Activated T-cell treated with anti-CD3 and anti-CD28 coated beads for 1 hour (primary cell): ENCODE data around the gene TOPORS.
A peak's percentile ranks its signal among the peaks of the same experiment; 100 is the strongest.
"Not testable (repeated sequence)": the region's sequence is repeated elsewhere in the genome, so short reads cannot be mapped to it uniquely, and the experiment has no call there.

Experiments used
- DNase-seq: peaks from one replicate; pipeline ENCODE4 v3.0.0-alpha.2; 2020; ENCODE audit warnings: low read depth

TOPORS gene

GRCh38 chr9:32565967-32566366 is 13.6 kb upstream of the TOPORS start:
- no peak for DNase-seq

GRCh38 chr9:32558408-32558934 is 6.1 kb upstream of the TOPORS start:
- no peak for DNase-seq

- DNase-seq = no peak
These were observed 2.2 kb upstream of the TOPORS start for GRCh38 chr9:32554591-32554990.

GRCh38 chr9:32554107-32554506 is 1.7 kb upstream of the TOPORS start:
- no peak for DNase-seq

- peak; percentile 29 for DNase-seq
These were observed 922 bp downstream of the TOPORS start for GRCh38 chr9:32551276-32552051.

GRCh38 chr9:32550562-32551275 is 1.7 kb downstream of the TOPORS start:
- peak; percentile 89 for DNase-seq

- no peak for DNase-seq
These were observed 2.2 kb downstream of the TOPORS start for GRCh38 chr9:32550150-32550561.

GRCh38 chr9:32548213-32548612 is 4.2 kb downstream of the TOPORS start:
- not testable (repeated sequence) for DNase-seq

- no peak for DNase-seq
These were observed 6.5 kb downstream of the TOPORS start for GRCh38 chr9:32545884-32546283.

- DNase-seq = no peak
These were observed 9.3 kb downstream of the TOPORS start for GRCh38 chr9:32543047-32543446.

- no peak for DNase-seq
These were observed 18.6 kb downstream of the TOPORS start for GRCh38 chr9:32533816-32534215.

GRCh38 chr9:32533336-32533735 is 19.1 kb downstream of the TOPORS start:
- DNase-seq = no peak

- DNase-seq = no peak
These were observed 25.7 kb downstream of the TOPORS start for GRCh38 chr9:32526707-32527048.

GRCh38 chr9:32526041-32526706 is 26.2 kb downstream of the TOPORS start, which contains the start of gene RIGI:
Gene RIGI, minus strand, starts transcription at chr9:32526196. Its CDS starts 30 bp downstream, at chr9:32526166.
- peak; percentile 69 for DNase-seq

- no peak for DNase-seq
These were observed 26.7 kb downstream of the TOPORS start for GRCh38 chr9:32525709-32526030.

- no peak for DNase-seq
These were observed 27.3 kb downstream of the TOPORS start for GRCh38 chr9:32524892-32525708.

- DNase-seq = not testable (repeated sequence)
These were observed 27.9 kb downstream of the TOPORS start for GRCh38 chr9:32524558-32524891.

- DNase-seq = no peak
These were observed 28.5 kb downstream of the TOPORS start for GRCh38 chr9:32523910-32524309.

- DNase-seq = no peak
These were observed 34.1 kb downstream of the TOPORS start for GRCh38 chr9:32518276-32518675.

GRCh38 chr9:32516241-32516640 is 36.1 kb downstream of the TOPORS start:
- DNase-seq = no peak

GRCh38 chr9:32508728-32509127 is 43.7 kb downstream of the TOPORS start:
- DNase-seq = no peak

GRCh38 chr9:32503008-32503407 is 49.4 kb downstream of the TOPORS start:
- no peak for DNase-seq
